GM19351 (cell line): ENCODE results near the gene EPN1.

ENCODE experiments used
- ATAC-seq: cut with Tn5 transposase; IDR thresholded peaks from one replicate; pipeline ENCODE4 v1.9.1; 2021; ENCODE audit warnings: mild to moderate bottlenecking, moderate library complexity; ENCODE audit not compliant: unreplicated experiment

The EPN1 gene

GRCh38 chr19:55674841-55675660 is at the start of gene EPN1:
Gene EPN1, plus strand, starts transcription at chr19:55675226. Its CDS starts 3,402 bp downstream, at chr19:55678628.
- peak; percentile 58 for ATAC-seq

- no peak for ATAC-seq
These were observed 48.7 kb upstream of the EPN1 start for GRCh38 chr19:55626350-55626749.

- no peak for ATAC-seq
These were observed 42.6 kb upstream of the EPN1 start for GRCh38 chr19:55632463-55632834.

- no peak for ATAC-seq
These were observed 41.2 kb upstream of the EPN1 start for GRCh38 chr19:55633861-55634260.

GRCh38 chr19:55635334-55635717 is 39.7 kb upstream of the EPN1 start:
- ATAC-seq, result no peak

GRCh38 chr19:55635856-55636440 is 39.1 kb upstream of the EPN1 start:
- ATAC-seq, result no peak

- ATAC-seq, result no peak
These were observed 38.3 kb upstream of the EPN1 start for GRCh38 chr19:55636723-55637122.

- ATAC-seq, result no peak
These were observed 37.5 kb upstream of the EPN1 start for GRCh38 chr19:55637534-55637933.

GRCh38 chr19:55638864-55639359 is 36.1 kb upstream of the EPN1 start:
- ATAC-seq, result no peak

GRCh38 chr19:55640043-55640576 is 34.9 kb upstream of the EPN1 start:
- ATAC-seq, result no peak

GRCh38 chr19:55640577-55641425 is 34.2 kb upstream of the EPN1 start, which contains the start of gene ZNF580:
Gene ZNF580, plus strand, starts transcription at chr19:55641002. Its CDS starts 1,507 bp downstream, at chr19:55642509.
- peak; percentile 24 for ATAC-seq

GRCh38 chr19:55641426-55642152 is 33.4 kb upstream of the EPN1 start:
- ATAC-seq, result no peak

- ATAC-seq, result no peak
These were observed 32.6 kb upstream of the EPN1 start for GRCh38 chr19:55642153-55643002.

GRCh38 chr19:55643003-55643886 is 31.8 kb upstream of the EPN1 start, which contains the start of gene ZNF581:
Gene ZNF581, plus strand, starts transcription at chr19:55643649. Its CDS starts 923 bp downstream, at chr19:55644572.
- ATAC-seq, result no peak

GRCh38 chr19:55643887-55644176 is 31.2 kb upstream of the EPN1 start:
- ATAC-seq, result no peak

- ATAC-seq, result no peak
These were observed 30.7 kb upstream of the EPN1 start for GRCh38 chr19:55644191-55644833.

GRCh38 chr19:55644842-55645511 is 30.0 kb upstream of the EPN1 start:
- ATAC-seq, result no peak

- ATAC-seq, result no peak
These were observed 29.5 kb upstream of the EPN1 start for GRCh38 chr19:55645512-55645881.
